Lower lobe of right lung (tissue), 2 donors: Measurements from ENCODE around the gene LRFN4. TPM values are rescaled to one million over a fixed set of nuclear protein-coding genes. Genes with fewer than 3 reads are reported as not detected.
"Not testable (repeated sequence)": the region's sequence is repeated elsewhere in the genome, so short reads cannot be mapped to it uniquely, and the experiment has no call there.

Experiments used
- ATAC-seq, 2 donors: fragments of 200-7000 bp; cut with Tn5 transposase; one replicate each; pipeline ENCODE4 v1.9.1; 2020 to 2022; ENCODE audit warnings: mild to moderate bottlenecking in 2 of 2, moderate library complexity in 2 of 2
- DNase-seq: peaks from one replicate; pipeline ENCODE4 v3.0.0-alpha.2; 2020
- H3K27ac ChIP-seq: fragments of 200-600 bp; one replicate; pipeline ENCODE4 v1.8.0; 2022
- H3K27me3 ChIP-seq: fragments of 200-600 bp; one replicate; pipeline ENCODE4 v1.8.0; 2022; ENCODE audit warnings: low read depth
- H3K36me3 ChIP-seq: fragments of 200-600 bp; one replicate; pipeline ENCODE4 v1.8.0; 2022; ENCODE audit warnings: mild to moderate bottlenecking
- H3K4me1 ChIP-seq: fragments of 200-600 bp; one replicate; pipeline ENCODE4 v1.8.0; 2022
- H3K4me3 ChIP-seq: fragments of 200-600 bp; one replicate; pipeline ENCODE4 v1.8.0; 2022; ENCODE audit warnings: mild to moderate bottlenecking
- H3K9me3 ChIP-seq: fragments of 200-600 bp; one replicate; pipeline ENCODE4 v1.8.0; 2022
- CTCF ChIP-seq: fragments of 200-600 bp; IDR thresholded peaks from one replicate; pipeline ENCODE4 v1.8.0; 2022; ENCODE audit warnings: antibody characterized with exemption, mild to moderate bottlenecking
- intact Hi-C: fragments of 100-400 bp; cut with DNase I; formaldehyde crosslinking; loops from one replicate; pipeline ENCODE4 v1.11.0; 2022
- total RNA-seq: library from RNA; stranded (reverse); fragmentation: NEBNext Ultra II Directional; extraction: Animal tissue kit (Norgen Biotek cat#: 25700); gene quantifications from one replicate; pipeline ENCODE4 v1.2.1, GENCODE V29; 2021
- donor health status: DM: no; HTN: yes; CAD: no; lungs with severe emphysema.

The LRFN4 gene
- total RNA-seq, 1 donor from 2014 or later: 15.7 TPM

- H3K27ac ChIP-seq: no peak overlapping the region
- DNase-seq (no peak), ATAC-seq (no peak)
- intact Hi-C loops: no loop called here
- TF ChIP-seq CTCF: no peak
- no peaks in the 10 kb centered on the region for H3K4me1 ChIP-seq
- no peaks in the 10 kb centered on the region for H3K9me3 ChIP-seq
- no peak overlapping the region for H3K4me3 ChIP-seq
- H3K36me3 ChIP-seq: no peaks in the 10 kb centered on the region
- H3K27me3 ChIP-seq: no peaks in the 10 kb centered on the region
Measured at GRCh38 chr11:66818231-66818955, 38.5 kb upstream of the LRFN4 start.

- no peaks in the 10 kb centered on the region for H3K36me3 ChIP-seq
- no peak overlapping the region for H3K4me3 ChIP-seq
- no peaks in the 10 kb centered on the region for H3K9me3 ChIP-seq
- ATAC-seq (no peak), DNase-seq (no peak)
- no peak overlapping the region for H3K27ac ChIP-seq
- H3K27me3 ChIP-seq: no peaks in the 10 kb centered on the region
- no peak for TF ChIP-seq CTCF
- H3K4me1 ChIP-seq: no peaks in the 10 kb centered on the region
- intact Hi-C loops: no loop called here
Measured at GRCh38 chr11:66820381-66820780, 36.5 kb upstream of the LRFN4 start.

GRCh38 chr11:66820901-66821300, 36.0 kb upstream of the LRFN4 start:
- TF ChIP-seq CTCF: no peak
- Histone ChIP-seq H3K4me3 (no peak overlapping the region), H3K36me3 (no peaks in the 10 kb centered on the region), H3K4me1 (no peaks in the 10 kb centered on the region), H3K9me3 (no peaks in the 10 kb centered on the region), H3K27ac (no peak overlapping the region), H3K27me3 (no peaks in the 10 kb centered on the region)
- ATAC-seq (no peak), DNase-seq (no peak)
- intact Hi-C loops: no loop called here

- Histone ChIP-seq H3K36me3 (no peaks in the 10 kb centered on the region), H3K27ac (no peak overlapping the region), H3K9me3 (no peaks in the 10 kb centered on the region), H3K4me3 (no peak overlapping the region), H3K27me3 (no peaks in the 10 kb centered on the region), H3K4me1 (no peaks in the 10 kb centered on the region)
- DNase-seq: no peak
- no peak for TF ChIP-seq CTCF
- intact Hi-C loops: no loop called here
- no peak for ATAC-seq
Measured at GRCh38 chr11:66823700-66824099, 33.2 kb upstream of the LRFN4 start.

- H3K27me3 ChIP-seq, H3K4me1 ChIP-seq, DNase-seq, ATAC-seq, intact Hi-C loops, H3K9me3 ChIP-seq, H3K27ac ChIP-seq, H3K4me3 ChIP-seq, H3K36me3 ChIP-seq: not testable (repeated sequence)
Measured at GRCh38 chr11:66824573-66824972, 32.3 kb upstream of the LRFN4 start.

- no peak overlapping the region for H3K27ac ChIP-seq
- DNase-seq (no peak), ATAC-seq (no peak)
- H3K36me3 ChIP-seq: peaks cover 18% of the 10 kb centered on the region
- H3K4me1 ChIP-seq: peaks cover 4% of the 10 kb centered on the region
- intact Hi-C loops: loop anchor here (5.0 kb wide), 1 partner anchor 137 kb away; no protein-coding TSS in a partner anchor
- TF ChIP-seq CTCF: no peak
- H3K4me3 ChIP-seq: no peak overlapping the region
- no peaks in the 10 kb centered on the region for H3K9me3 ChIP-seq
- no peaks in the 10 kb centered on the region for H3K27me3 ChIP-seq
Measured at GRCh38 chr11:66834539-66834845, 22.4 kb upstream of the LRFN4 start.
